Measurements from ENCODE around the gene TCTN3.

TCTN3 gene

DNA sequence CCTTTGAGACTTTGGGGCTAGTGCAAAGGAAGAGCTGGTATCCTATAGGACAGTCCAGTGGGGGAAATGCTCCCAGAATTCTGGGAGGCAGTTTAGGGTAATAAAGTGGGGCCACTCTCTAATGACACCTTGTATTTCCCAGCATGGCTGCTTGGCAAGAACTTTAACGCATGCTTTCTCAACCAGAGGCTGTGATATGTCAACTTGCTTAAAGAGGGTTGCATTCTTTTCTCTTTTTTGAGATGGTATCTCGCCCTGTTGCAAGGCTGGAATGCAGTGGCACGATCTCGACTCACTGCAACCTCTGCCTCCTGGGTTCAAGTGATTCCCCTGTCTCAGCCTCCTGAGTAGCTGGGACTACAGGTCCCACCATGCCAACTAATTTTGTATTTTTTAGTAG lies 75.6 kb downstream of the TCTN3 start:
- ATAC-seq = no peak

DNA sequence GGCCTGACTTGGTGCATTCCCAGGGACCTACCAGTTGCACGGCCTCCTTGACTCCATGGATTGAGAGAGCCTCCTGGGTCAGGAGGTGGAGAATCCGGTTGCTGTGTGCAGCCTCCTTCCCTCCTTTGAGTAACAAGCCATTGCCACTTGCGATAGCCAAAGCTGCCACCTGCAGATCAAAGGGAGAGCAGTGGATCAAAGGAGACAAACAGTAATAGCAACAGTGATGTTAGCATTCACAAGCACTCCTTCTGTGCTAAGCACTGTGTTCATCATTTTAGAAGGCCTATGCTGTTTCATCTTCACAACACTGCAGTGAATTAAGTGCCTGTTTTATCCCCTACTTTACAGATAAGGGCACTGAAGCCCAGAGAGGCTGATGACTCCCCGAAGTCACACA lies 77.3 kb downstream of the TCTN3 start:
- no peak for ATAC-seq

Measured in activated CD4-positive, CD25-positive, alpha-beta regulatory T cell treated with anti-CD3 and anti-CD28 coated beads, Interleukin-2, amount 50 U/mL, for 24 hours (primary cell).